ENCODE results near the gene OR10K1.
"Not testable (repeated sequence)": the region's sequence is repeated elsewhere in the genome, so short reads cannot be mapped to it uniquely, and the experiment has no call there.

The OR10K1 gene

GRCh38 chr1:158461534-158461933, at the start of gene OR10K1:
TSS of gene OR10K1 (plus strand) at chr1:158461834. CDS start at chr1:158465562, 3,728 bp downstream.
- Histone ChIP-seq H3K36me3 (ENCODE audit: control insufficient read depth, insufficient read depth, low read length) (no peaks in the 10 kb centered on the region), H3K27me3 (replicated peaks; ENCODE audit: control insufficient read depth, insufficient read depth, low read length) (no peaks in the 10 kb centered on the region), H3K4me3 (replicated peaks; ENCODE audit: low read depth, low read length) (no peak within 1 kb of the TSS)
- DNase-seq (ENCODE audit: extremely low read depth, insufficient read length), result no peak
- TF ChIP-seq CTCF (IDR thresholded peaks at IDR 0.05; ENCODE audit: insufficient read depth, low read length, poor library complexity, severe bottlenecking), result no peak

DNA sequence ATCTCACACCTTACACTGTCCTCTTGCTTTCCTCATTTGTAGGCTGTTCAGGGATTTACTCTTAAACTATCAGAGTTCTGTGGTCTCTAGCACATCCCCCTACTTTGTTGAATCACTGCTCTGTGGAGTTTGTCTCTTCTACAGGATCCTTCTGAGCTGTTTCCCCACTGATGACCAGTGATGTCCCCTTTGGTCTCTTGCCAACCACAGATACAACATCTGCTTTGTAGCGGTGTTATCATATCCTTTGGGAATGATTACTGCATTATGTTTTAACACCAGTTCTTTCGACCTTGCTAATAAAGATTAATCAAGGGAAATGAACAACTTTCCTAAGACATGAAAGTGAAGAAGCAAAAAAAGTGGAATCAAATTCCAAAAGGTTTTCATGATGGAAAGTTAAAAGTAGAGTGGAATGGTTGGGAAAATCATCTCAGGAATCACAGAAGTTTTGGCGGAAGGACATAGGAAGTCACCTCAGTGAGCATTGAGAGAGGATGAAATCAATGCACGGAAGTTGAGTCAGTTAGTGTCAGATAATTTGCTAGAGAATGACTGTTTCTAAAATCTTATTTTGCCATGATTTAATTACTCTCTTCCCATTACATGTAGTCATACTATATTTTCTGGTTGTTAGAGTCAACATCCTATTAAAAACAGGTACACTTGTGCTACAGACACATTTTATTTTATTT, 46.8 kb upstream of the OR10K1 start:
- no peak for DNase-seq (ENCODE audit: extremely low read depth, insufficient read length)
- TF ChIP-seq CTCF (IDR thresholded peaks at IDR 0.05; ENCODE audit: insufficient read depth, low read length, poor library complexity, severe bottlenecking), result no peak
- H3K4me3 ChIP-seq (replicated peaks; ENCODE audit: low read depth, low read length), result no peak overlapping the region
- no peaks in the 10 kb centered on the region for H3K36me3 ChIP-seq (ENCODE audit: control insufficient read depth, insufficient read depth, low read length)
- H3K27me3 ChIP-seq (replicated peaks; ENCODE audit: control insufficient read depth, insufficient read depth, low read length), result no peaks in the 10 kb centered on the region

DNA sequence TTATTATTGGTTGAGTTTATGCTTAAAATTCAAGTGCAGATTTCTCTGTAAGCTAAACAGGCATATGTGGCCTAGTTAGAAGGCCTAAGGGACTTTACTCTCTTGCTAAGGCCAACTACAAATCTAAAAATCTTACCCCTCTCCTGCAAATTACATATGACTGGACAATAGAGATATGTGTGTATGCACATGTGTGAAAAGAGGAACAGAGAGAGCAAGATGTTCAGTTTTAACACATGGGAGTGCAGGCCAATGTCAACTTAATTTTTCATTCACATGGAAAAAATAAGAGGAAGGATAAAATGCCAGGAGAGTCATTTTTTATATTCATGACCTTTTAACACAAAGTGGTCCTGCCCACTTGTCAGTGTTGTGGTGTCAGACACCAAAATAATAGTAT, 44.0 kb upstream of the OR10K1 start:
- no peak for TF ChIP-seq CTCF (IDR thresholded peaks at IDR 0.05; ENCODE audit: insufficient read depth, low read length, poor library complexity, severe bottlenecking)
- no peaks in the 10 kb centered on the region for H3K36me3 ChIP-seq (ENCODE audit: control insufficient read depth, insufficient read depth, low read length)
- no peaks in the 10 kb centered on the region for H3K27me3 ChIP-seq (replicated peaks; ENCODE audit: control insufficient read depth, insufficient read depth, low read length)
- H3K4me3 ChIP-seq (replicated peaks; ENCODE audit: low read depth, low read length), result no peak overlapping the region
- no peak for DNase-seq (ENCODE audit: extremely low read depth, insufficient read length)

DNA sequence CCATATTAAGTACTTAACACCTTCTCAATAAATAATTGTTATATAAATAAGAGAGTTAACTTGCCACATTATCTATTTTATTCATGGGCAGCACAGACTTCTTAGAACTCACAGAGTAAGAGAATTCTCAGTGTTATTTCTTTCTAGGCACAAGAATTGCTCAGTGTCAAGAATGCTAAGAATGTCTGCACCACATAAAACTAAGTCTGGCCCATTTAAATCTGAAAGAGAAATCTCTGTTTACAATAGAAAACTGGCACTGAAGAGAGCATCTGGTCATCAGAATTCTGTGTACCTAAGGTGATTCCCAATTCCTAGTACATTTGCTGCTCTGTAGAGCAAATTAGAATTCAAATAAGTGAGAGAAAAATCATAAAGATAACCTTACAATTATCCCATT, 39.4 kb upstream of the OR10K1 start:
- TF ChIP-seq CTCF (IDR thresholded peaks at IDR 0.05; ENCODE audit: insufficient read depth, low read length, poor library complexity, severe bottlenecking), result no peak
- Histone ChIP-seq H3K4me3 (replicated peaks; ENCODE audit: low read depth, low read length) (no peak overlapping the region), H3K27me3 (replicated peaks; ENCODE audit: control insufficient read depth, insufficient read depth, low read length) (no peaks in the 10 kb centered on the region), H3K36me3 (ENCODE audit: control insufficient read depth, insufficient read depth, low read length) (no peaks in the 10 kb centered on the region)
- no peak for DNase-seq (ENCODE audit: extremely low read depth, insufficient read length)

- Histone ChIP-seq H3K36me3 (ENCODE audit: control insufficient read depth, insufficient read depth, low read length) (no peaks in the 10 kb centered on the region), H3K4me3 (replicated peaks; ENCODE audit: low read depth, low read length) (no peak overlapping the region), H3K27me3 (replicated peaks; ENCODE audit: control insufficient read depth, insufficient read depth, low read length) (no peaks in the 10 kb centered on the region)
- TF ChIP-seq CTCF (IDR thresholded peaks at IDR 0.05; ENCODE audit: insufficient read depth, low read length, poor library complexity, severe bottlenecking), result no peak
- no peak for DNase-seq (ENCODE audit: extremely low read depth, insufficient read length)
Measured at GRCh38 chr1:158425027-158425426, 36.6 kb upstream of the OR10K1 start.

GRCh38 chr1:158426137-158426536, 35.5 kb upstream of the OR10K1 start, which contains the start of gene OR10K2:
TSS of gene OR10K2 (minus strand) at chr1:158426237. CDS start at chr1:158420866, 5,371 bp downstream.
- H3K27me3 ChIP-seq (replicated peaks; ENCODE audit: control insufficient read depth, insufficient read depth, low read length), result no peaks in the 10 kb centered on the region
- no peak for DNase-seq (ENCODE audit: extremely low read depth, insufficient read length)
- no peak for TF ChIP-seq CTCF (IDR thresholded peaks at IDR 0.05; ENCODE audit: insufficient read depth, low read length, poor library complexity, severe bottlenecking)
- no peaks in the 10 kb centered on the region for H3K36me3 ChIP-seq (ENCODE audit: control insufficient read depth, insufficient read depth, low read length)
- H3K4me3 ChIP-seq (replicated peaks; ENCODE audit: low read depth, low read length), result no peak within 1 kb of the TSS

DNA sequence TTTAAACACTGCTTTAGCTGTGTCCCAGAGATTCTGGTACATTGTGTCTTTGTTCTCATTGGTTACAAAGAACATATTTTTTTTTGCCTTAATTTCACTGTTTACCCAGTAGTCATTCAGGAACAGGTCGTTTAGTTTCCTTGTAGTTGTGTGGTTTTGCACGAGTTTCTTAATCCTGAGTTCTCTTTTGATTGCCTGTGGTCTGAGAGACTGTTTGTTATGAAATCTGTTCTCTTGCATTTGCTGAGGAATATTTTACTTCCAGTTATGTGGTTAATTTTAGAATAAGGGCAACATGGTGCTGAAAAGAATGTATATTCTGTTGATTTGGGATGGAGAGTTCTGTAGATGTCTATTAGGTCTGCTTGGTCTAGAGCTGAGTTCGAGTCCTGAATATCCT, 31.5 kb upstream of the OR10K1 start:
- not testable (repeated sequence) for H3K36me3 ChIP-seq (ENCODE audit: control insufficient read depth, insufficient read depth, low read length); H3K4me3 ChIP-seq (replicated peaks; ENCODE audit: low read depth, low read length); H3K27me3 ChIP-seq (replicated peaks; ENCODE audit: control insufficient read depth, insufficient read depth, low read length); DNase-seq (ENCODE audit: extremely low read depth, insufficient read length)

Data from GM06990 (cell line).